Fibroblast of lung (primary cell): ENCODE results near the gene BBX. TPM values are rescaled to one million over a fixed set of nuclear protein-coding genes. Genes with fewer than 3 reads are reported as not detected.

Experiments used
- DNase-seq, 2 donors: peaks; one replicate each; pipeline versions ENCODE4 v3.0.0 to v3.0.0-alpha.2; 2010; ENCODE audit warnings: low read depth in 2 of 2
- H2AFZ ChIP-seq: 2 replicates; pipeline ENCODE4 v1.5.1; 2012; ENCODE audit warnings: low read length, control low read depth, inconsistent platforms
- H3K27ac ChIP-seq: 2 replicates; pipeline ENCODE4 v1.5.1; 2011; ENCODE audit warnings: low read length, control low read depth; ENCODE audit not compliant: insufficient read depth
- H3K27me3 ChIP-seq: 2 replicates; pipeline ENCODE4 v1.5.1; 2011; ENCODE audit warnings: mild to moderate bottlenecking, low read length; ENCODE audit not compliant: control insufficient read depth, insufficient read depth
- H3K36me3 ChIP-seq: 2 replicates; pipeline ENCODE4 v1.5.1; 2011; ENCODE audit warnings: low read length; ENCODE audit not compliant: control insufficient read depth, insufficient read depth
- H3K4me1 ChIP-seq: 2 replicates; pipeline ENCODE4 v1.5.1; 2011; ENCODE audit warnings: low read length; ENCODE audit not compliant: control insufficient read depth, insufficient read depth; ENCODE audit errors: extremely low read depth
- H3K4me2 ChIP-seq: 2 replicates; pipeline ENCODE4 v1.5.1; 2011; ENCODE audit warnings: low read length, control low read depth; ENCODE audit not compliant: insufficient read depth; ENCODE audit errors: extremely low read depth
- H3K4me3 ChIP-seq, 4 experiments: fragments of 200-600 bp in 1 of 4; sonication (generic) in 1 of 4; replicated peaks in 1 of 4; 2 replicates each; pipeline ENCODE4 v1.5.1; 2011 to 2016; ENCODE audit warnings: low read length in 4 of 4, low read depth in 3 of 4, mild to moderate bottlenecking in 3 of 4, control low read depth in 2 of 4, inconsistent platforms in 1 of 4, mixed read lengths in 1 of 4; ENCODE audit not compliant: insufficient read depth in 1 of 4; ENCODE audit errors: control extremely low read depth in 1 of 4
- H3K79me2 ChIP-seq: 2 replicates; pipeline ENCODE4 v1.5.1; 2012; ENCODE audit warnings: mild to moderate bottlenecking, low read length, inconsistent platforms; ENCODE audit not compliant: control insufficient read depth, insufficient read depth
- H3K9ac ChIP-seq: 2 replicates; pipeline ENCODE4 v1.5.1; 2011; ENCODE audit warnings: mild to moderate bottlenecking, low read length, control low read depth; ENCODE audit not compliant: insufficient read depth
- H3K9me3 ChIP-seq: 2 replicates; pipeline ENCODE4 v1.5.1; 2012; ENCODE audit warnings: low read depth, low read length; ENCODE audit not compliant: control insufficient read depth, insufficient read depth
- H4K20me1 ChIP-seq: 2 replicates; pipeline ENCODE4 v1.5.1; 2011; ENCODE audit warnings: low read length; ENCODE audit not compliant: control insufficient read depth, insufficient read depth; ENCODE audit errors: extremely low read depth
- CTCF ChIP-seq, 2 donors: IDR thresholded peaks in 1 of 2; conservative IDR thresholded peaks in 1 of 2; 1 replicate in 1 of 2; 2 replicates in 1 of 2; pipeline ENCODE4 v1.5.1; 2011 to 2012; ENCODE audit warnings: low read length in 2 of 2, control low read depth in 1 of 2, inconsistent platforms in 1 of 2, low read depth in 1 of 2, mild to moderate bottlenecking in 1 of 2
- EZH2 ChIP-seq: IDR thresholded peaks from 2 replicates; pipeline ENCODE4 v1.5.1; 2012; ENCODE audit warnings: low read length, control low read depth, mild to moderate bottlenecking; ENCODE audit errors: missing control alignments
- polyA plus RNA-seq, 2 donors: library from polyadenylated mRNA; depleted of rRNA in 1 of 2; stranded (reverse) in 1 of 2; unstranded in 1 of 2; fragments of >200 nt; gene quantifications; 2 replicates each; pipeline ENCODE4 v1.2.1, GENCODE V29; 2011 to 2012; ENCODE audit warnings: missing spikeins in 1 of 2
- total RNA-seq: library from RNA; depleted of rRNA; stranded (reverse); fragments of >200 nt; gene quantifications from 2 replicates; pipeline ENCODE4 v1.2.1, GENCODE V29; 2014

BBX gene
- total and polyA plus RNA-seq, 2 donors (not counting 1 experiment from before 2014, with no cell fraction given): 50.0 to 71.2 TPM

- H3K27ac ChIP-seq: no peak overlapping the region
- no peak overlapping the region for H3K4me2 ChIP-seq
- no peaks in the 10 kb centered on the region for H4K20me1 ChIP-seq
Observed at GRCh38 chr3:107680698-107681097, 157.9 kb downstream of the BBX start.

GRCh38 chr3:107681396-107681795, 158.6 kb downstream of the BBX start:
- H3K27ac ChIP-seq: no peak overlapping the region
- H3K9me3 ChIP-seq: no peaks in the 10 kb centered on the region
- H3K27me3 ChIP-seq: no peaks in the 10 kb centered on the region
- H3K4me2 ChIP-seq: no peak overlapping the region
- H3K36me3 ChIP-seq: no peaks in the 10 kb centered on the region
- no peak for DNase-seq
- no peak overlapping the region for H3K4me3 ChIP-seq
- H3K9ac ChIP-seq: no peak overlapping the region
- no peak for TF ChIP-seq EZH2
- no peak for TF ChIP-seq CTCF (conservative IDR thresholded peaks at IDR 0.05 in 1 of 2, IDR thresholded peaks at IDR 0.05 in 1 of 2; ENCODE audit: low read depth in 1 of 2, low read length in 2 of 2)
- H3K79me2 ChIP-seq: no peaks in the 10 kb centered on the region
- H3K4me1 ChIP-seq: peaks cover 2% of the 10 kb centered on the region
- H2AFZ ChIP-seq: no peak overlapping the region
- H4K20me1 ChIP-seq: no peaks in the 10 kb centered on the region

More at GRCh38 chr3:107680698-107681097, 157.9 kb downstream of the BBX start:
- Histone ChIP-seq H3K9ac (no peak overlapping the region), H2AFZ (no peak overlapping the region), H3K9me3 (no peaks in the 10 kb centered on the region), H3K36me3 (no peaks in the 10 kb centered on the region), H3K79me2 (no peaks in the 10 kb centered on the region), H3K27me3 (no peaks in the 10 kb centered on the region), H3K4me1 (peaks cover 2% of the 10 kb centered on the region), H3K4me3 (no peak overlapping the region)
- DNase-seq: peak; percentile 57 to 75
- TF ChIP-seq EZH2: no peak

DNA sequence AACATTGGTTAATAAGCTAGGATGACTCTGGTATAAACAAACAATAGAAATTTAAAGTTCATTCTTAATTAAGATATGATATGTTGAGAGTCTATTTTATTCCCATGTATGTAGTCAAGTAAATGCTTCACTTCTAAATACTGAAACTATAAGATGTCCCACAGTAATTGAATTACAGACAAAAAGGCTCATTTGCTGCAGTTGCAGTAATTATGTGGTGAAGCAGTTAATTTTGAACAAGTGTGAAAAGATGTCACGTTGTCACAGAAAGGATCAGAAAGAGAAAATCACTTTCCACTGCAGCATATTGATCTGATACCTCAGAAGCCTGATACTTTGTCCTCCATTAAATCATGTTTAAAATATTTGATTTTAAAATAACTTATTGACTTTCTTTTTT, 159.8 kb downstream of the BBX start:
- Histone ChIP-seq H4K20me1 (no peaks in the 10 kb centered on the region), H2AFZ (no peak overlapping the region)

More for the DNA sequence above, 159.8 kb downstream of the BBX start:
- Histone ChIP-seq H3K36me3 (no peaks in the 10 kb centered on the region), H3K4me2 (no peak overlapping the region), H3K79me2 (no peaks in the 10 kb centered on the region), H3K9ac (no peak overlapping the region), H3K4me1 (peaks cover 2% of the 10 kb centered on the region), H3K27me3 (no peaks in the 10 kb centered on the region), H3K9me3 (no peaks in the 10 kb centered on the region), H3K4me3 (no peak overlapping the region), H3K27ac (no peak overlapping the region)
- no peak for TF ChIP-seq EZH2
- no peak for TF ChIP-seq CTCF (conservative IDR thresholded peaks at IDR 0.05 in 1 of 2, IDR thresholded peaks at IDR 0.05 in 1 of 2; ENCODE audit: low read depth in 1 of 2, low read length in 2 of 2)
- DNase-seq: no peak
